Peyer's patch (tissue), 4 donors: Measurements from ENCODE around the gene HEXIM1. TPM values are rescaled to one million over a fixed set of nuclear protein-coding genes. Genes with fewer than 3 reads are reported as not detected.
A peak's percentile ranks its signal among the peaks of the same experiment; 100 is the strongest.

Experiments
- DNase-seq, 3 donors: peaks; one replicate each; pipeline ENCODE4 v3.0.0-alpha.2; 2017 to 2019
- H3K27ac ChIP-seq, 4 donors: fragments of 200-600 bp; sonication (generic); one replicate each; pipeline ENCODE4 v1.5.1; 2016 to 2019
- H3K27me3 ChIP-seq, 2 donors: fragments of 200-600 bp; sonication (generic); one replicate each; pipeline ENCODE4 v1.5.1; 2019
- H3K36me3 ChIP-seq, 3 donors: fragments of 200-600 bp; sonication (generic); one replicate each; pipeline ENCODE4 v1.5.1; 2016 to 2019
- H3K4me1 ChIP-seq, 4 donors: fragments of 200-600 bp; sonication (generic); one replicate each; pipeline ENCODE4 v1.5.1; 2016 to 2019
- H3K4me3 ChIP-seq, 4 donors: fragments of 200-600 bp; sonication (generic); 1 replicate in 3 of 4; 2 replicates in 1 of 4; pipeline ENCODE4 v1.5.1; 2016 to 2019; ENCODE audit warnings: mild to moderate bottlenecking in 1 of 4
- H3K9me3 ChIP-seq, 4 donors: fragments of 200-600 bp; sonication (generic); one replicate each; pipeline ENCODE4 v1.5.1; 2016 to 2019; ENCODE audit warnings: mild to moderate bottlenecking in 1 of 4
- CTCF ChIP-seq, 6 experiments: fragments of 450-650 bp in 4 of 6; fragments of 200-600 bp in 2 of 6; sonication (generic) in 1 of 6; IDR thresholded peaks; one replicate each; pipeline ENCODE4 v1.5.1; 2017 to 2019; ENCODE audit warnings: antibody characterized with exemption in 6 of 6, mild to moderate bottlenecking in 3 of 6, moderate library complexity in 1 of 6
- POLR2A ChIP-seq, 2 donors: fragments of 450-650 bp; IDR thresholded peaks; one replicate each; pipeline ENCODE4 v1.5.1; 2017; ENCODE audit warnings: antibody characterized with exemption in 2 of 2, mild to moderate bottlenecking in 2 of 2, moderate library complexity in 2 of 2
- total RNA-seq, 4 donors: library from RNA; depleted of rRNA; stranded (reverse); fragments of >200 nt; gene quantifications; one replicate each; pipeline ENCODE4 v1.1.0, GENCODE V29; 2016

The HEXIM1 gene
- total RNA-seq, 4 donors from 2014 or later: 24.3 to 41.8 (median 31.7) TPM

- Histone ChIP-seq H3K4me1 (peaks cover 6 to 40% (median 12%) of the 10 kb centered on the region in 4 donors), H3K27me3 (no peaks in the 10 kb centered on the region), H3K27ac (peak overlapping the region; percentile 42 to 89 (median 72)), H3K9me3 (no peaks in the 10 kb centered on the region), H3K4me3 (peak overlapping the region in 2 of 4 donors; percentile 30), H3K36me3 (no peaks in the 10 kb centered on the region)
- TF ChIP-seq POLR2A (IDR thresholded peaks at IDR 0.05) (no peak), CTCF (IDR thresholded peaks at IDR 0.05) (no peak)
- DNase-seq: peak in 2 of 3 donors; percentile 61 to 63
Measured at GRCh38 chr17:45170931-45171337, 22.7 kb downstream of the HEXIM1 start.

GRCh38 chr17:45171338-45172231, 23.3 kb downstream of the HEXIM1 start:
- TF ChIP-seq CTCF (IDR thresholded peaks at IDR 0.05): no peak
- H3K36me3 ChIP-seq: no peaks in the 10 kb centered on the region
- DNase-seq: peak in 2 of 3 donors; percentile 71 to 72
- no peaks in the 10 kb centered on the region for H3K27me3 ChIP-seq
- H3K9me3 ChIP-seq: no peaks in the 10 kb centered on the region
- H3K4me3 ChIP-seq: peak overlapping the region in 2 of 4 donors; percentile 30
- H3K27ac ChIP-seq: peak overlapping the region; percentile 63 to 89 (median 76)
- peaks cover 6 to 46% (median 12%) of the 10 kb centered on the region in 4 donors for H3K4me1 ChIP-seq

- peaks cover 6 to 47% (median 12%) of the 10 kb centered on the region in 4 donors for H3K4me1 ChIP-seq
- TF ChIP-seq CTCF (IDR thresholded peaks at IDR 0.05) (no peak), POLR2A (IDR thresholded peaks at IDR 0.05) (no peak)
Measured at GRCh38 chr17:45172232-45172540, 23.9 kb downstream of the HEXIM1 start.

GRCh38 chr17:45172541-45173286, 24.4 kb downstream of the HEXIM1 start:
- Histone ChIP-seq H3K27me3 (no peaks in the 10 kb centered on the region), H3K36me3 (no peaks in the 10 kb centered on the region), H3K4me1 (peaks cover 6 to 47% (median 12%) of the 10 kb centered on the region in 4 donors), H3K4me3 (peak overlapping the region in 3 of 4 donors; percentile 30 to 42 (median 38)), H3K9me3 (no peaks in the 10 kb centered on the region), H3K27ac (peak overlapping the region; percentile 63 to 89 (median 76))
- DNase-seq: peak; percentile 69 to 77 (median 73)
- TF ChIP-seq CTCF (IDR thresholded peaks at IDR 0.05) (peak in 1 of 6 experiments; percentile 25), POLR2A (IDR thresholded peaks at IDR 0.05) (peak in 1 of 2 donors; percentile 17)

More at GRCh38 chr17:45172232-45172540, 23.9 kb downstream of the HEXIM1 start:
- H3K27me3 ChIP-seq: no peaks in the 10 kb centered on the region
- no peak for DNase-seq
- peak overlapping the region in 2 of 4 donors; percentile 12 to 30 for H3K4me3 ChIP-seq
- peak overlapping the region; percentile 63 to 89 (median 76) for H3K27ac ChIP-seq
- H3K36me3 ChIP-seq: no peaks in the 10 kb centered on the region
- no peaks in the 10 kb centered on the region for H3K9me3 ChIP-seq

GRCh38 chr17:45175759-45176115, 27.5 kb downstream of the HEXIM1 start:
- DNase-seq: no peak

More at GRCh38 chr17:45175759-45176115, 27.5 kb downstream of the HEXIM1 start:
- H3K36me3 ChIP-seq: no peaks in the 10 kb centered on the region
- no peaks in the 10 kb centered on the region for H3K27me3 ChIP-seq
- no peak overlapping the region for H3K4me3 ChIP-seq
- H3K27ac ChIP-seq: peak overlapping the region in 1 of 4 donors; percentile 59
- TF ChIP-seq POLR2A (IDR thresholded peaks at IDR 0.05) (no peak), CTCF (IDR thresholded peaks at IDR 0.05) (no peak)
- peaks cover 6 to 41% (median 12%) of the 10 kb centered on the region in 4 donors for H3K4me1 ChIP-seq
- H3K9me3 ChIP-seq: no peaks in the 10 kb centered on the region
